Measurements from ENCODE around the gene SKP2.
"Not testable (repeated sequence)": the region's sequence is repeated elsewhere in the genome, so short reads cannot be mapped to it uniquely, and the experiment has no call there.

Gene SKP2

DNA sequence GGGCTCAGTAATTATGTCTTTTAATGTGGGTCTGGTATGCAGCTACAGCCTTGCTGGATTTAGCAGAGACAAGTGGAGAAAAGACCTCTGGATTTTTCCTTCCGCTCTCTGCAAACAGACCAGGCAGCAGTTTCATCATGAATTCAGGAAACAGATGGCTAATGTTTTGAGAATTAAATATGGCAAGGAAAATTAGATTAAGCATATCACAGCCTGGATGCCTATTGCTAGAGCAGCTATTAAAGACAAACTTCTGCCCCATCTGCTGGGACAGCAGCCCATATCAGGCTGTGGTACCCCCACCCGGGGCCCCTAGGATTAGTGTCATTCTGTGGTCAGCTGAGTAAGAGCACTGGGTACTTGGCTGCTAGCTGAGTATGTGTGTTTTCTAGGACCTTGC, 6.2 kb downstream of the SKP2 start:
- no peak for DNase-seq (ENCODE audit: low spot score)

DNA sequence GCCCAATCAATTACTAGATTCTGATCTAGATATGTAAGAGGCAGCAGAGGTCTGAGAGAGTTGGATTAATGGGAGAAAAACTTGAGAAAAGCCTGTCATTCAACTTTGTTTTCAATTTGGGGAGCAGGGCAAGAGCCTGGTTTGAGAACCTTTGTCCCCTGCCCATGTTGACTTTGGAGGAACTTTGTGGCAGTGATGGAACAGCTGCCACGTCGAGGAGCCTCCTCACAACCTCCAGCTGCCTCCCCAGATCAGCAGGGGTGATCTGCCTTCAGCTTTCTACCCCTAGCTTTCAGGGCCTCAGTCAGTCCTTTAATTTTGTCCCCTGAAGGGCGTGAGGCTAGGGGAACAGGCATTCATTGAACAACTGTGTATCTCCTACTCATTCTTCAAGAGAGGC, 8.7 kb downstream of the SKP2 start:
- DNase-seq (ENCODE audit: low spot score) = no peak

DNA sequence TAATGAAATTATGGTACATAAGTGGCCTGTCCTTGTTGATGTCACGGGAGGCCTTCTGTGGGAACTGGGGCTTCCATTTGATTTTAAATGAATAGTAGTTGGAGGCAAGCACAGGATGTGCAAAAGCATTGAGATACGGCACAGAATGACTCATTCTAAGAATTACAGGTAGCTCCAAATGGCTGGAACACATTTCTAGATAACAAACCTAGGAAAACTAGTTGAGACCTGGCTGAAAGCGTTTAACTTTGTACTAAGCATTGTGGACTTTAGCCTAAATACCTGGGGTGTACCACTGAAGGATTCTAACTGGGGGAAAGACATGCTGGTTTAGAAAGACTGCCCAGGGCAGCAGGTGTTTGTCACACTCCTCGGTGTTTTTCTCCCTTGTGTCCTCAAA, 9.4 kb downstream of the SKP2 start:
- DNase-seq (ENCODE audit: low spot score) = no peak

- no peak for DNase-seq (ENCODE audit: low spot score)
Measured at GRCh38 chr5:36162810-36163486, 11.0 kb downstream of the SKP2 start.

- DNase-seq (ENCODE audit: low spot score) = no peak
Measured at GRCh38 chr5:36164461-36164860, 12.6 kb downstream of the SKP2 start.

DNA sequence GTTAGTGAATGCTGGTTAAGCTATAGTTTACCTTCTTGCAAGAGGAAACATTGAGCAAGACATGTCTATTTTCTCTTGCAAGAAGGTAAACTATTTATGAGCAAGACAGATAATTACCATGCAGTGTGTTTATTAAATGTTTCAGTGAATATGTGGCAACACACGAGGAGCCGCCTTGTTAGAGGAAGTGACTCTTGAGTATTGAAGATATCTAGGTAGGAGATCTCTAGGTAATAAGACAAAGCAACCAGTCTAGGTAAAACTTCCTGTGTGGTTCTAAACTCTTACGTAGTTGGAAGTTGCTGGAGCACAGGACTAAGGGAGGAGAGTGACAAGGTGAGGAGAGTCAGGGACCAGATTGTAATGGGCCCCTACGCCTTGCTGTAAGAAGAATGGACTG, 16.8 kb downstream of the SKP2 start:
- no peak for DNase-seq (ENCODE audit: low spot score)

DNA sequence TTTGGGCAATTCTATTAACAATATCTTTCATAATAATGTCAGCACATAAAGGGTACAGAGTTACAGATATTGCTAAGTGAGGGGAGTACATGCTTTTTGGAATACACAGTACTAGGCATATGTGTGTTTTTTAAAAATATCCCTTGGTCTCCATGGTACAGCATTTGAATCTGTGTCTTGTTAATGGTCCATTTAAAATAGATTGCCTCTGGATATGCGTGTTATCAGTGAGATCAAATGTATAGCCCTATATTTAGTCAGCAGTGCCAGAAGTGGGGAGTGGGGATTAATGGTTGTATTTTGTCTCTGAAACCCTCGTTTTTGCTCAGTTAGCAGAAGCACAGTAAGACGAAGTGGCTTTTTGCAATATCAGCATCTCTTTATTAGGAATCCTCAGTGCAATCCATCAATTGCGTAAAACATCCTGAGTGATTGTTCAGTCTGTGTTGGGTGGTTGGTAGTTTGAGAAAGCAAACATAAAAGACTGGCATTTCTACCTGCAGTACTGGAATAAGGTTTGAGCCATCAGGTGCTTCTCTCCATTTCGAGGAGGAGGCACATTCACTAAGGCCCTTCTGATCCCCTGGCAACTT, 19.0 kb downstream of the SKP2 start:
- no peak for DNase-seq (ENCODE audit: low spot score)

DNA sequence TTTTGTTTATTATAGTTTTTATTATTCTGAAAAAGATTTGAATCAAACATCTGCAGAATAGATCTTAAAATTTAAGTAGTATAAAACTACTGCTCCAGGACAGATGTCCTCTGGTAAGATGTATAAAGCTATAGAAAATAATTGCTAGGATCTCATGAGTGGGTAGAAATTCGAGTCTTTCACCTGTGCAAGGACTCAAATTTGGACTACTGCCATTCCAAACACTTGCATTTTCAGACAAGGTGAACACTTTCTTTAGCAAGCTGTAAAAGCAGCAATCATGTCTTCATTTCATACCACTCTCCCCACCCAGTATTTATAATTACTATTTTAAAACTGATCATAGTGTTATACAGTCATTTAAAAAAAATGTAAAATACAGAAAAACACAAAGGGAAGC, 20.7 kb downstream of the SKP2 start:
- no peak for DNase-seq (ENCODE audit: low spot score)

- DNase-seq (ENCODE audit: low spot score) = no peak
Measured at GRCh38 chr5:36173426-36173825, 21.5 kb downstream of the SKP2 start.

- no peak for DNase-seq (ENCODE audit: low spot score)
Measured at GRCh38 chr5:36174119-36174518, 22.2 kb downstream of the SKP2 start.

DNA sequence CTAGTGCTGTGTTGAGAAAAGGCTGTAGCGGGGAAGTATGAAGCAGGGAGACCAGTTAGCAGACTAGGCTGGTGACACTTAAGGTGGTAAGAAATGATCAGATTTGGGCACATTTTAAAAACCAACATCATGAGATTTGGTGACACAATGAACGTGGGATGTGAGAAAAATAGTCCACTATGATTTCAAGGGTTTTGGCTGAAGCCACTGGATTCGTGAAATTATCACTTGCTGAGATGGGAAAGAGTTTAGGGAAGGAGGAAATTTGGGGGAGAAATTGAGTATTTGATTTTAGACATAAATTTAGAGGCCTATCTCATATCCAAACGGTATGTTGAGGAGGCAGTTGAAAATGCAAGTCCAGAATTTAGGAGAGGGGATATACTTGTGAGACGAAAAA, 23.1 kb downstream of the SKP2 start:
- DNase-seq (ENCODE audit: low spot score) = no peak

GRCh38 chr5:36177154-36177553, 25.2 kb downstream of the SKP2 start:
- no peak for DNase-seq (ENCODE audit: low spot score)

GRCh38 chr5:36177715-36178523, 26.0 kb downstream of the SKP2 start:
- no peak for DNase-seq (ENCODE audit: low spot score)

GRCh38 chr5:36178524-36178890, 26.6 kb downstream of the SKP2 start:
- no peak for DNase-seq (ENCODE audit: low spot score)

GRCh38 chr5:36179950-36180349, 28.0 kb downstream of the SKP2 start:
- DNase-seq (ENCODE audit: low spot score) = no peak

DNA sequence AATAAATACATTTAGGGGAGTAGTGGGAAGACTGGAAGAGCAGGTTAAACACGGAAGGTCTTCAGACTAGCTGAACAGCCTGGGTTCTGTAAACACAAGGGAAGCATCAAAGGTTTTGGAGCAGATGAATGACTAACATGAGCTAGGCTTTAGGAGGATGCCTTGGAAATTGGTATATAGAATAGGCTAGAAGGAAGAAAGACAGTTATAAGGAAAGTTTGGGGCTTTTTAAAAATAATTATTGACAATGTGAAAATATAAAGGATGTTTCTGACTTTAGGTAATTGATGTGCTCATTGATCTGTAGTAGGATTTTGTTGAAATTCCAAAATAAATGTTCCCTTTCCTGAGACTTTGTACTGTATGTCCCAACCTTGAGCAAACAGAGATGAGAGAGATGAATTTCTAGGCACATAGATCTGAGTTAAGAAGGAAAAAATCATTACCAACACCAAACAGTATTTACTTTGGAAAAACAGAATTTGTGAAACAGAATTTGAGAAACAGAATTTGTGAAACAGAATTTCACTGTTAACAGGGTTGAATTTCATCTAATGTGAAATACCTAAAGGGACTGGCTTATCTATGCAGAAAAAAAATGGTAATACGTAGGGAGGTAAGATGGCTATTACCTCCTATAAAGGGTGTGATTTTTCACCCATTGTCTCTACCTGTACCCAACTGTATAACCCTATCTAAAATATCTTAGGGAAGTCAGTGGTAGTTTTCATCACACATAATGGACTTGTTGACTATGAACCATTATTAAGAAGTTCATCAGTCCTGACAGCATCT, 28.8 kb downstream of the SKP2 start:
- no peak for DNase-seq (ENCODE audit: low spot score)

DNA sequence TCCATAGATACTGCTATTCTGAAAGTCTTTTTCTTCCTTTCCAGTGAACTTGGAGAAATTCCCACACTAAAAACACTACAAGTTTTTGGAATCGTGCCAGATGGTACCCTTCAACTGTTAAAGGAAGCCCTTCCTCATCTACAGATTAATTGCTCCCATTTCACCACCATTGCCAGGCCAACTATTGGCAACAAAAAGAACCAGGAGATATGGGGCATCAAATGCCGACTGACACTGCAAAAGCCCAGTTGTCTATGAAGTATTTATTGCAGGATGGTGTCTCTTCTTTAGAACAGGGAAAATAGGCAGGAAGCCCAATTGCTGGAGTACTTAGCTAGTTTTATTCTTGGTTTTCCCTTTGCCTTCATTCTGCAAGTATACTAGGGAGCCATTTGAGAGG, 29.9 kb downstream of the SKP2 start:
- no peak for DNase-seq (ENCODE audit: low spot score)

DNA sequence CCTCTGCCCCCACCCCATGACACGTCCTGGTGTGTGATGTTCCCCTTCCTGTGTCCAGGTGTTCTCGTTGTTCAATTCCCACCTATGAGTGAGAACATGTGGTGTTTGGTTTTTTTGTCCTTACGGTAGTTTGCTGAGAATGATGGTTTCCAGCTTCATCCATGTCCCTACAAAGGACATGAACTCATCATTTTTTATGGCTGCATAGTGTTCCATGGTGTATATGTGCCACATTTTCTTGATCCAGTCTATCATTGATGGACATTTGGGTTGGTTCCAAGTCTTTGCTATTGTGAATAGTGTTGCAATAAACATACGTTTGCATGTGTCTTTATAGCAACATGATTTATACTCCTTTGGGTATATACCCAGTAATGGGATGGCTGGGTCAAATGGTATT, 32.5 kb downstream of the SKP2 start:
- DNase-seq (ENCODE audit: low spot score) = not testable (repeated sequence)

- no peak for DNase-seq (ENCODE audit: low spot score)
Measured at GRCh38 chr5:36193746-36194145, 41.8 kb downstream of the SKP2 start.

GRCh38 chr5:36198281-36198680, 46.4 kb downstream of the SKP2 start:
- DNase-seq (ENCODE audit: low spot score) = no peak

DNA sequence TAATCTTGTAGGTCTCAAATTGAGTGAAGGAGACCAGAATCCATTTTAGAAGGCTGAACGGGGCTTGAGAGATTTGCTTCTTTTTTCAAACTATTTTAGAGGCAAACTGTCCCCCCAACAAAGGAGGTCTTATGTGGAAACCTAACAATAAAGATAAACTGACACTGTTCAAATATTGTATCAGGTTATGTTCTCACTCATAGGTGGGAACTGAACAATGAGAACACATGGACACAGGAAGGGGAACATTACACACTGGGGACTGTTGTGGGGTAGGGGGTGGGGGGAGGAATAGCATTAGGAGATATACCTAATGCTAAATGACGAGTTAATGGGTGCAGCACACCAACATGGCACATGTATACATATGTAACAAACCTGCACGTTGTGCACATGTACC, 46.9 kb downstream of the SKP2 start:
- DNase-seq (ENCODE audit: low spot score) = not testable (repeated sequence)

- DNase-seq (ENCODE audit: low spot score) = no peak
Measured at GRCh38 chr5:36199620-36200019, 47.7 kb downstream of the SKP2 start.

DNA sequence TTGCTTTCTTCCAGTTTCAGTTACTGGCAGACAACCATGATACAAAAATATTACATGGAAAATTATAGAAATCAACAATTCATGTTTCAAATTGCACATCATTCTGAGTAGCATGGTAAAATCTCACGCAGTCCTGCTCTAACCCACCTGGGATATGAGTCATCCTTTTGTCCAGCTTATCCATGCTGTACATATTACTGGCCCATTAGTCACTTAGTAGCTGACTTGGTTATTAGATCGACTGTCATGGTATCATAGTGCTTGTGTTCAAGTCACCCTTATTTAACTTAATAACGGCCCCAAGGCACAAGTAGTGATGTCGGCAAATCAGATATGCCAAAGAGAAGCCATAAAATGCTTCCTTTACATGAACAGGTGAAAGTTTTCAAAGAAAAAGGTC, 48.6 kb downstream of the SKP2 start:
- DNase-seq (ENCODE audit: low spot score) = no peak
